Renal cortical epithelial cell (primary cell): ENCODE data around the gene SYNDIG1. TPM values are rescaled to one million over a fixed set of nuclear protein-coding genes. Genes with fewer than 3 reads are reported as not detected.

Source experiments
- DNase-seq: peaks from one replicate; pipeline ENCODE4 v3.0.0-alpha.2; 2011; ENCODE audit warnings: low read depth
- total RNA-seq: library from RNA; depleted of rRNA; stranded (reverse); fragments of >200 nt; gene quantifications from 2 replicates; pipeline ENCODE4 v1.2.3, GENCODE V29; 2014

Gene SYNDIG1
- total RNA-seq, 1 donor from 2014 or later, result 0.05 TPM

GRCh38 chr20:24560571-24561491 is 91.4 kb downstream of the SYNDIG1 start:
- DNase-seq, result peak; percentile 5

- no peak for DNase-seq
These were observed 96.5 kb downstream of the SYNDIG1 start for GRCh38 chr20:24565835-24566351.

GRCh38 chr20:24566656-24567055 is 97.2 kb downstream of the SYNDIG1 start:
- no peak for DNase-seq

GRCh38 chr20:24567508-24567907 is 98.1 kb downstream of the SYNDIG1 start:
- DNase-seq, result no peak

DNA sequence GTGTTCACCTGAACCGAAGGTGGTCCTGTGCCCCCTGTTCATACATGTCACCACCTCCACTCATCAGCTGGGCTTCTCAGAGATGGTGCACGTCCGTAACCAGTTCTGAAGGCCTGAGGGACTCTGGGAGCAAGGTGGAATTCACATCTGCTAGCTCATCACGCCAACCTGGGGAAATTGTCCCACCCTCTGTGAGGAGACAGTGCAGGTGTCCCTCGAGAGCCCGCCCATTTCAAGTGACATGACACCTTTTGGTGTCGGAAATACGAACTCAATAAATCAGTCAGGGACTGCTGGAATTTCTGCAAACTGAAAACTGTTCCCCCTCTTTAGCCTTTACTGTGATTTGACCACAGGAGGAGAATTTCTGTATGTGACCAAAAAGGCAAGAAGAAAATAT is 99.4 kb downstream of the SYNDIG1 start:
- DNase-seq, result no peak

GRCh38 chr20:24571159-24571558 is 101.7 kb downstream of the SYNDIG1 start:
- no peak for DNase-seq

DNA sequence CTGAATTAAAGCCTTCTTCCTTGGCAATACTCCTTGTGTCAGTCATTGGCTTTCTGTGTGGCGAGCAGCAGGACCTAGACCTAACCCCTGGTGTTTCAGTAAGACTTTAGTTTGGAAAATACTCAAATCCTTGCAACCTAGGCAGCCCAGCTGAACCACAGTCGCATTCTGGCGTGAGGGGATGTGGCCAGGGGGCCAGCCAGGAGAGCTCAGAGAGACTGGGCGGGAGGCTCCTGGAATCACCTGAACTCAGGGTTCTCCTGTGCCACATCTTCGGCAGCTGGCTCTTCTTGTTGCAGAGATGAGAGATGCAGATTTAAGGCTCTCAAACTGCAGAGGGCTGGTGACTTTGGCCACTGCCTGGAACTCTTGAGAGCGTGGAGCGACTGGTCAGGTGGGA is 102.7 kb downstream of the SYNDIG1 start:
- DNase-seq, result no peak

DNA sequence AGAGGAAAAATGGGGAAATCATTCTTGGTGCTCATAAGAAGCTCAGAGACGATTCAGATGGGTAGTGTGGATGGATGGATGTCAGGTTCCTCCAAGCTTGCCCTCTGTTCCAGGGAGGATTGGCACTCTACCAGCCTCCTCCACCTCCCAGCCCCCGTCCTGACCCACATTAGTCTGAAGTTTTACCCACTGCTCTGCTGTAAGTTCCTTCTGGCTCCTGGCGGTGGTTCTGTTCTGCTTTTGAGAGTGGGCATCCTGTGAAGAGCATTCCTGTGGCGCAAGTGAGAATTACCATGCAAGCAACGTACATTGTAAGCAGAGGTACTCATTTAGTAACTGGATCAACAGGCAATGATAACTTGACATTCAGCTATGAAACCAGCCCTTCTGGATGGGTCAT is 103.4 kb downstream of the SYNDIG1 start:
- no peak for DNase-seq

- no peak for DNase-seq
These were observed 104.1 kb downstream of the SYNDIG1 start for GRCh38 chr20:24573557-24573956.

- DNase-seq, result no peak
These were observed 104.9 kb downstream of the SYNDIG1 start for GRCh38 chr20:24574307-24574706.

GRCh38 chr20:24574797-24575196 is 105.4 kb downstream of the SYNDIG1 start:
- no peak for DNase-seq

DNA sequence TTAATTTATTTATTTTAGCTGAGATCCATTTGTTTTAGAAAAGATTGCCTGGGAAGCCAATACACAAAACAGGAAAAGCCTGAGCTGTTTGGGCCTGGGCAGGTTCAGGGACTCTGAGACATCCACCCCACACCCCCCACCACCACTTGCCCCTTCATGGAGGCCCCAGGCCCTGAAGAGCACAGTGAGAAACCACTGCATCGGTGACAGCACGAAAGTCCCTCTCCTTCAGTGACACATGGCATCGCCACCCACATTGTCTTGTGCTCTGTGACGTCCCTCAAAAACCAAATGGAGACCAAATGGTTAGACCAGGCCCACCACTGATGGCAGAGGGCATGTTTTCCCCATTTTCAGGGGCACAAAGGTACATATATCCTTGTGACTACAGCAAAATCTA is 106.4 kb downstream of the SYNDIG1 start:
- DNase-seq, result no peak

- DNase-seq, result no peak
These were observed 107.0 kb downstream of the SYNDIG1 start for GRCh38 chr20:24576447-24576846.

DNA sequence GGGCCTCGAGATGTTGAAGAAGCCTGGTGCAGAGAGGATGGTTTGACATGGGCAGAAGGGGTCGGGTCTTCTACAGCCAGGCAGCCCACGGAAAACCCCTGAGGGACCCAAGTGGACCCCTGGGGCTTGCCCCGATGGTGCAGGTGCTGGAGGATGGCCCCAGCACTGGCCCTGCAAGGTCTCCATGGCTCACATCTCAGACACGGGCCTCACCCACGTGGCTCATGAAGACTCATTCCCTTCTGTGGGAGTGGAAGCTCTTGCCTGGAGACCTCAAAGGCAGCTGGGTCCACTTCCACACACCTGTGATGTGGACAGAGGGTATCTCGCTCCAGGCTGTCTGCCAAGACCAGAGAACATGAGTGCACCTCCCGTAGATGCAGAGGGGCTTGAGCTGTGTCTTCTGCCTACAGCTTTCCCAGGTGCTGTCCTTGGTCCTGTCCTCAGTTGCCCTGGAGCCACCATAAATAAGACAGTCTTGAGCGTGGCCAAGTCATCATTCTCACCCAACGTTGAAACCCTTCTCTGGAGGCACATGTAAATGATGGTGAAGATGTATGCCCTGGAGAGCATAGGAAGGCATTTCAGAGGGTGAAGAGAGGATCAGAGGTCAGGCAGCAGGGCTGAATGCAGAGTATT is 108.0 kb downstream of the SYNDIG1 start:
- no peak for DNase-seq

- no peak for DNase-seq
These were observed 109.4 kb downstream of the SYNDIG1 start for GRCh38 chr20:24578567-24579415.

- DNase-seq, result no peak
These were observed 110.0 kb downstream of the SYNDIG1 start for GRCh38 chr20:24579475-24579874.

- no peak for DNase-seq
These were observed 110.6 kb downstream of the SYNDIG1 start for GRCh38 chr20:24580006-24580405.

DNA sequence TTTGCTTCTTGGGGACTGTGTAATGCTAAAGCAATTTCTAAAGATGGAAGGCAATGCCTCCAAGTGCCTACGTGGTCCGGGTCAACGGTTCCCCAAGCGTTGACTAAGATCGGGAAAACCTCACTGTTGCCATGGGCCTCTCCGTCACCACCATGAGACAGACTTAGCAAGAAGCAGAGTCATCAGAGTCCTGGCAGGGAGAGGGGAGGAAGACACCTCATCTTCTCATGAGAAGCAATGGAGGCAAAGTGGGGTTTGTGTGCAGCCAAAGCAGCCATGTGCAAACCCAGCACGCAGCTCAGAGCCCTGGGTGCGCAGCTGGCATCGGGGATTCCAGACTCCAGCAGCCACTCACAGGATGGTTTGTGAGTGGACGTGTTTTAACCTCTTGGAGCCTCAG is 111.4 kb downstream of the SYNDIG1 start:
- DNase-seq, result no peak

DNA sequence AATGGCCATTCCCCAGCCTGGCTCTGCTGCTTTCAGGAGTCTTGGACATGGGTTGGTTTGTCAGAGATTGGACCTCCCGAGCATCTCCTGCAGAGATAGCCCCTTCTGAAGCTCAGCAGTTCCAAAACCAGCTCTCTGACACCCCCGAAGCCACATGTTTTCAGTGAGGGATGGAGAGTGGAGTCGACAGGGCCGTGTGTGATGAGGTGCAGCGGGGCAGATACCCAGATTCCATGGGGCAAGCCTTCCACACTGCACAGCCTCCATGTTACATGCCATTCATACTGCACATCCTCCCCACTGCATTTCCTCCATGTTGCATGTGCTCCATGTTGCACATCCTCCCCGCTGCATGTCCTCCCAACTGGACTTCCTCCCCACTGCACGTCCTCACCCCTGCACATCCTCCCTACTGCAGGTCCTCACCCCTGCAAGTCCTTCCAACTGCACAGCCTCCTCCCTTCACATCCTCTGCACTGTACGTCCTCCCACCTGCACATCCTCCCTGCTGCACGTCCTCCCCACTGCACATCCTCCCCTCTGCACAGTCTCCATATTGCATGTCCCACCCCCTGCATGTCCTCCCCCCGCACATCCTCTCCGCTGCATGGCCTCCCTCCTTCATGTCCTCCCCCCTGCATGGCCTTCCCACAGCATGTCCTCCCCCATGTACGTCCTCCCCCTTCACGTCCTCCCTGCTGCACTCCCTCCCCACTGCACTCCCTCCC is 112.2 kb downstream of the SYNDIG1 start:
- no peak for DNase-seq

- no peak for DNase-seq
These were observed 113.1 kb downstream of the SYNDIG1 start for GRCh38 chr20:24582373-24583168.
